Ishikawa (cell line): ENCODE results near the gene GPATCH4.

Experiments used
- CEBPB ChIP-seq: IDR thresholded peaks from 2 replicates; pipeline ENCODE4 v1.6.1; 2012
- CREB1 ChIP-seq: IDR thresholded peaks from 2 replicates; pipeline ENCODE4 v1.6.1; 2012; ENCODE audit warnings: low read depth
- EGR1 ChIP-seq: IDR thresholded peaks from 2 replicates; pipeline ENCODE4 v1.6.1; 2012
- EP300 ChIP-seq: IDR thresholded peaks from 2 replicates; pipeline ENCODE4 v1.6.1; 2012; ENCODE audit warnings: borderline replicate concordance
- FOXM1 ChIP-seq: IDR thresholded peaks from 2 replicates; pipeline ENCODE4 v1.6.1; 2012; ENCODE audit warnings: low read depth, borderline replicate concordance
- NFIC ChIP-seq: IDR thresholded peaks from 2 replicates; pipeline ENCODE4 v1.6.1; 2012
- RAD21 ChIP-seq: IDR thresholded peaks from 2 replicates; pipeline ENCODE4 v1.6.1; 2012; ENCODE audit warnings: low read depth
- TAF1 ChIP-seq: IDR thresholded peaks from 2 replicates; pipeline ENCODE4 v1.6.1; 2012; ENCODE audit warnings: low read depth, mild to moderate bottlenecking
- TCF12 ChIP-seq: IDR thresholded peaks from 2 replicates; pipeline ENCODE4 v1.6.1; 2012; ENCODE audit warnings: low read depth
- TEAD4 ChIP-seq: IDR thresholded peaks from 2 replicates; pipeline ENCODE4 v1.6.1; 2012
- YY1 ChIP-seq: IDR thresholded peaks from 2 replicates; pipeline ENCODE4 v1.6.1; 2012; ENCODE audit warnings: low read depth
- ZBTB7A ChIP-seq: IDR thresholded peaks from 2 replicates; pipeline ENCODE4 v1.6.1; 2012; ENCODE audit warnings: low read depth
- TF ChIP-seq, protein P1 (sequence below): IDR thresholded peaks from 2 replicates; pipeline ENCODE4 v1.6.1; 2012
- TF ChIP-seq, protein P2 (sequence below): IDR thresholded peaks from 2 replicates; pipeline ENCODE4 v1.6.1; 2012; ENCODE audit warnings: low read depth, mild to moderate bottlenecking
- TF ChIP-seq, protein P3 (sequence below): IDR thresholded peaks from 2 replicates; pipeline ENCODE4 v1.6.1; 2012

GPATCH4 gene

DNA sequence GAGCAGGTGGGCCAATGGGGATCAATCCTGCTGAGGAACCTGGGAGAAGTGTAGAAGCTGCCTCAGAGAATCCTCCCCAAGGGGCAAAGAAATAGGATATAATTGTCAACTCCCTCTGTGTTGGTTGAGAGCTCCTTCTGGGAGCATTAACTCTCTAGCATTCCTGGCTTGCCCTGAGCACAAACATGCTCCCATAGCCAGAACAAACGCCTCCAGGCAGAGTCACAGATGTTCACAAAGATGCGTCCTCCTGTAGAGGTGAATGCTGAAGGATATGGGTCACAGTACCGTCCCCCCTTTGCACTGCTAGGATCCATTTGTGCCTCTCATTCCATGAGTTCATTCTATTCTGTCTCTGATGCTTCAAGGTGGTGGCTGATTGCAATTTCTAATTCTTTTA is 31.1 kb upstream of the GPATCH4 start:
- no peak for TF ChIP-seq RAD21
- no peak for TF ChIP-seq TAF1
- TF ChIP-seq, protein P1, sequence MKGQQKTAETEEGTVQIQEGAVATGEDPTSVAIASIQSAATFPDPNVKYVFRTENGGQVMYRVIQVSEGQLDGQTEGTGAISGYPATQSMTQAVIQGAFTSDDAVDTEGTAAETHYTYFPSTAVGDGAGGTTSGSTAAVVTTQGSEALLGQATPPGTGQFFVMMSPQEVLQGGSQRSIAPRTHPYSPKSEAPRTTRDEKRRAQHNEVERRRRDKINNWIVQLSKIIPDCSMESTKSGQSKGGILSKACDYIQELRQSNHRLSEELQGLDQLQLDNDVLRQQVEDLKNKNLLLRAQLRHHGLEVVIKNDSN, result no peak
- no peak for TF ChIP-seq CEBPB
- no peak for TF ChIP-seq EGR1
- TF ChIP-seq TEAD4, result no peak

DNA sequence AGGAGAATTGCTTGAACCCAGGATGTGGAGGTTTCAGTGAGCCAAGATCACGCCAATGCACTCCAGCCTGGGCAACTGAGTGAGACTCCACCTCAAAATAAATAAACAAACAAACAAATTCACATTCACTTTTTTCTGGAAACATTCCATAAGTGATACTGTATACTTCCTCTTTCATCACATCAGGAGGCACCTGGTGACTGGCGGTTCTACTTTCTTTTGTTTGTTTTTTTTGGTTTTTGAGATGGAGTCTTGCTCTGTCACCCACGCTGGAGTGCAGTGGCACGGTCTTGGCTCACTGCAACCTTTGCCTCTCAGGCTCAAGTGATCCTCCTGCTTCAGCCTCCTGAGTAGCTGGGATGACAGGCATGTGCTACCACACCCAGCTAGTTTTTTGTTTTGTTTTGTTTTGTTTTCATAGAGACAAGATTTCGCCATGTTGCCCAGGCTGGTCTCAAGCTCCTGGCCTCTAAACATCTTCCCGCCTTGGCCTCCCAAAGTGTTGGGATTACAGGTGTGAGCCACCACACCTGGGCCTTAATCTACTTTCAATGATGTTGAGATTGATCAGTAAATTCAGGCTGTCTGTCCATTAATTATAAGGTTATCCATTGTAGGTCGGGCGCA is 28.7 kb upstream of the GPATCH4 start:
- TF ChIP-seq CEBPB (no peak), TCF12 (no peak), RAD21 (no peak), CREB1 (no peak), EP300 (no peak)
- TF ChIP-seq, protein P2, sequence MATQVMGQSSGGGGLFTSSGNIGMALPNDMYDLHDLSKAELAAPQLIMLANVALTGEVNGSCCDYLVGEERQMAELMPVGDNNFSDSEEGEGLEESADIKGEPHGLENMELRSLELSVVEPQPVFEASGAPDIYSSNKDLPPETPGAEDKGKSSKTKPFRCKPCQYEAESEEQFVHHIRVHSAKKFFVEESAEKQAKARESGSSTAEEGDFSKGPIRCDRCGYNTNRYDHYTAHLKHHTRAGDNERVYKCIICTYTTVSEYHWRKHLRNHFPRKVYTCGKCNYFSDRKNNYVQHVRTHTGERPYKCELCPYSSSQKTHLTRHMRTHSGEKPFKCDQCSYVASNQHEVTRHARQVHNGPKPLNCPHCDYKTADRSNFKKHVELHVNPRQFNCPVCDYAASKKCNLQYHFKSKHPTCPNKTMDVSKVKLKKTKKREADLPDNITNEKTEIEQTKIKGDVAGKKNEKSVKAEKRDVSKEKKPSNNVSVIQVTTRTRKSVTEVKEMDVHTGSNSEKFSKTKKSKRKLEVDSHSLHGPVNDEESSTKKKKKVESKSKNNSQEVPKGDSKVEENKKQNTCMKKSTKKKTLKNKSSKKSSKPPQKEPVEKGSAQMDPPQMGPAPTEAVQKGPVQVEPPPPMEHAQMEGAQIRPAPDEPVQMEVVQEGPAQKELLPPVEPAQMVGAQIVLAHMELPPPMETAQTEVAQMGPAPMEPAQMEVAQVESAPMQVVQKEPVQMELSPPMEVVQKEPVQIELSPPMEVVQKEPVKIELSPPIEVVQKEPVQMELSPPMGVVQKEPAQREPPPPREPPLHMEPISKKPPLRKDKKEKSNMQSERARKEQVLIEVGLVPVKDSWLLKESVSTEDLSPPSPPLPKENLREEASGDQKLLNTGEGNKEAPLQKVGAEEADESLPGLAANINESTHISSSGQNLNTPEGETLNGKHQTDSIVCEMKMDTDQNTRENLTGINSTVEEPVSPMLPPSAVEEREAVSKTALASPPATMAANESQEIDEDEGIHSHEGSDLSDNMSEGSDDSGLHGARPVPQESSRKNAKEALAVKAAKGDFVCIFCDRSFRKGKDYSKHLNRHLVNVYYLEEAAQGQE, result no peak

DNA sequence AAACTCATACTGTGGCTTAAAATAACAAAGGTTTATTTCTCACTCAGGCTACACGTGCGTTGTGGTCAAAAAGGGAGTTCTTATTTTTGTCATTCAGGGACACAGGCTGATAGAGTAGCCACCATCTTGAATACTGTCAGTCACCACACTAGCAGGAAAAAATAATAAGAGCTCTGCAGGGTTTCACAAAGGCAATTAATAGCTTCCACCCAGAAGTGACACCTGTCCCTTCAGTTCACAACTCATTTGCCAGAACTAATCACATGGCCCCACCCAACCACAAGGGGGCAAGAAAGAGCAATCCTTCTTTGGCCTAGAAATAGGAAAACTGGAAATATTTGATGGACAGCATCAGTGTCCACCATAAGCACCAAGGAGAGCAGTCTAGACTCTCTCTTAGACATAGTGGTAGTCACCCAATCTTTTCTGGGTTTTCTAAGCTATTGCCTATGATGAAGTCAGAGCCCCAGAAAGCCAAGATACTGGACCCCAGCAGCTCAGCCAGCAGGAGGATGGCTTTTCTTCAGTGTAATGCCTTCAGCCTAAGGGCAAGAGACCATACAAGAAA is 26.1 kb upstream of the GPATCH4 start:
- TF ChIP-seq RAD21 (peak; percentile 61), NFIC (no peak)
- TF ChIP-seq, protein P3, sequence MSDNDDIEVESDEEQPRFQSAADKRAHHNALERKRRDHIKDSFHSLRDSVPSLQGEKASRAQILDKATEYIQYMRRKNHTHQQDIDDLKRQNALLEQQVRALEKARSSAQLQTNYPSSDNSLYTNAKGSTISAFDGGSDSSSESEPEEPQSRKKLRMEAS, result no peak
- TF ChIP-seq, protein P2, result peak; percentile 75
- TF ChIP-seq, protein P1, result peak; percentile 48; the same call in 1 of the 2 replicates

DNA sequence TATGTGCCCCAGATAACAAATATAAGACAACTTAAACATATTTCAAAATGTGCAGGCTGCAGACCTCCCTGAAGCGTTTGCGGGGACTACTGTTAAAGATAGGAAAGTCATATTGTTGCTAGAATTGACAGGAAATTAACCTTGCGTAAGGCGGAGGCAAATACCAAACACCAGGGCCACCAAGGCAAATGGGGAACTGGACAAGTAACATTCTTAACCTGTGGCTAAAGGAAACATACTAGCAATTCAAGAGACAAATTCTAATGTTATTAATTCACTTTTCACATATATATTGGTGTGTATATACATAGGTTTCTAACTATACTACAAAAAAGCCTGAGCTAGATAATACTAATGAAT is 24.8 kb upstream of the GPATCH4 start:
- TF ChIP-seq TCF12 (no peak), CREB1 (no peak), CEBPB (no peak), EGR1 (no peak), EP300 (no peak), TEAD4 (no peak)
- TF ChIP-seq, protein P1, result no peak

DNA sequence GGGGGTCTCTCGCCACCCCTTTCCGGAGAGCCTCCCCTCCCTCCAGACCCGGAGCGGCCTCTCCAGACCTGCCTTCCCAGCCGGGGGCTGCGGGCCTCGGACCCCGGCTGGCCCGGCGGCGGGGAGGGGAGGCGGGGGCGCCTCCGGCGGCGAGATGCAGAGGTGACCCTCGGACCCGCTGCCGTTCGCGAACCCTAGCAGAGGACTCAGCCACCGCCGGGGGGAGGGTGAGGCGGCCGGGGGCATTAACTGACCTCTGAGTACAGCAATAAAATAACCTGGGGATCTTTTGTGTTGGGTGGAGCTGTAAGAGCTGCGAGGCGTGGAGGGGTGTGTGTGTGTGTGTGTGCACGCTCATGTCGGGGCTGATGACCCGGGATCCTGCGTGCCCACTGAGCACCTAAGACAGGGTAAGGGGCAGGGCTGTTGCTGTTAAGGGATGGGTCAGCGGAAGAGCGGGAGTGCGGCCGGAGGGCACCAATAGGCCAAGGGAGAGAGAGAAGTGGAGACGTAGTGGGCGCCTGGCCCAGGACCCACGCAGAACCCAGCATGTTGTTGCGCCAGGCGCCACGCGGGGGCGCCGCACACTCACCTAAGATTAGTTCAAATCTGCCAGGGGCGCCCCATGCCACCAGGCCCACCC is 24.3 kb upstream of the GPATCH4 start:
- peak; percentile 69 for TF ChIP-seq RAD21
- TF ChIP-seq FOXM1, result no peak
- peak; percentile 66 for TF ChIP-seq ZBTB7A

DNA sequence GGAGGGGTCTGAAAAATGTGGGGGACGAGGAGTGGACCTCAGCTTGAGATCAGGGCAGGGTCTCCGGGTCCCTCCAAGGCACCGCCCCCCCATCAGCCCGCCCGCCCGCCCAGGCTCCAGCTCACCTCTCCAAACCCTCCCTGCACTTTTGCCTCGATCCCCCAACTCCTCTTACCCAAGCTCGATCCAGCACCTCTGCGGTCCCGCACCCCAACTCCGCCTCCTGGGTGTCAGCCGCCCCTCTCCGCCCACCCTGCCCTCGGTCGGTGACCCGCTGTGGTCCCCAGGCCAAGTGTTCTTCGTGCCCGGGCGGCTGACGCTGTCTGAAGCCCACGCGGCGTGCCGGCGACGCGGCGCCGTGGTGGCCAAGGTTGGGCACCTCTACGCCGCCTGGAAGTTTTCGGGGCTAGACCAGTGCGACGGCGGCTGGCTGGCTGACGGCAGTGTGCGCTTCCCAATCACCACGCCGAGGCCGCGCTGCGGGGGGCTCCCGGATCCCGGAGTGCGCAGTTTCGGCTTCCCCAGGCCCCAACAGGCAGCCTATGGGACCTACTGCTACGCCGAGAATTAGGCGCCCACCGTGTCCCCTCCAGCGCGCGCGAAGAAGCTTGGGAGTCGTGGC is 23.6 kb upstream of the GPATCH4 start:
- TF ChIP-seq EP300 (no peak), FOXM1 (no peak), TCF12 (no peak), YY1 (no peak), NFIC (no peak), RAD21 (no peak), TAF1 (no peak), ZBTB7A (no peak), CEBPB (no peak), CREB1 (no peak), TEAD4 (no peak), EGR1 (no peak)
- TF ChIP-seq, protein P1, result no peak
